AG09309 (cell line): Measurements from ENCODE around the gene PLXNA2.

ENCODE experiments used
- DNase-seq: peaks from one replicate; pipeline ENCODE4 v3.0.0-alpha.2; 2010; ENCODE audit warnings: low read depth
- H3K4me3 ChIP-seq: 2 replicates; pipeline ENCODE4 v1.5.1; 2011; ENCODE audit warnings: mild to moderate bottlenecking, low read depth, low read length, moderate library complexity; ENCODE audit not compliant: control insufficient read depth
- TF ChIP-seq, protein P1 (sequence below): IDR thresholded peaks from 2 replicates; pipeline ENCODE4 v1.5.1; 2011; ENCODE audit warnings: mild to moderate bottlenecking, low read depth, low read length, inconsistent platforms; ENCODE audit not compliant: insufficient read depth, control insufficient read depth; ENCODE audit errors: missing control alignments

PLXNA2 gene

DNA sequence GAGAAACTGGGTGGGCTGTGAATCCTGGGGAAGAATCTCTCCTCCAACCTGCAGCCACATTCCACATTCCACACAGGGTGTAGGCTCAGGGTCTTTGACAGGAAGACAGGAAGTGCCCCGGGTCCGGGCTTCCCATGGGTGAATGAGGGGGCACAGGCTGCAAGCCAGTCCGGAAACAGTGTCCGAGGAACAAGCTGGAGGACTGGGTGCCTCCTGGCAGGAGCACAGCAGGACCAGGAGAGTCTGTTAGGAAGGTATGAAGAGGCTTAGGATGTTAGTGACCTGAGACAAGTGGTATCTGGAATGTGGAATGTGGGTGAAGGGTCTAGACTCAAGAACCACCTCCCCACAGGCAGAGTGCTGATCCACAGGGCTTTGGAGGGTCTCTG lies 212.3 kb downstream of the PLXNA2 start:
- H3K4me3 ChIP-seq, result no peak overlapping the region
- TF ChIP-seq, protein P1, sequence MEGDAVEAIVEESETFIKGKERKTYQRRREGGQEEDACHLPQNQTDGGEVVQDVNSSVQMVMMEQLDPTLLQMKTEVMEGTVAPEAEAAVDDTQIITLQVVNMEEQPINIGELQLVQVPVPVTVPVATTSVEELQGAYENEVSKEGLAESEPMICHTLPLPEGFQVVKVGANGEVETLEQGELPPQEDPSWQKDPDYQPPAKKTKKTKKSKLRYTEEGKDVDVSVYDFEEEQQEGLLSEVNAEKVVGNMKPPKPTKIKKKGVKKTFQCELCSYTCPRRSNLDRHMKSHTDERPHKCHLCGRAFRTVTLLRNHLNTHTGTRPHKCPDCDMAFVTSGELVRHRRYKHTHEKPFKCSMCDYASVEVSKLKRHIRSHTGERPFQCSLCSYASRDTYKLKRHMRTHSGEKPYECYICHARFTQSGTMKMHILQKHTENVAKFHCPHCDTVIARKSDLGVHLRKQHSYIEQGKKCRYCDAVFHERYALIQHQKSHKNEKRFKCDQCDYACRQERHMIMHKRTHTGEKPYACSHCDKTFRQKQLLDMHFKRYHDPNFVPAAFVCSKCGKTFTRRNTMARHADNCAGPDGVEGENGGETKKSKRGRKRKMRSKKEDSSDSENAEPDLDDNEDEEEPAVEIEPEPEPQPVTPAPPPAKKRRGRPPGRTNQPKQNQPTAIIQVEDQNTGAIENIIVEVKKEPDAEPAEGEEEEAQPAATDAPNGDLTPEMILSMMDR, result no peak
- DNase-seq, result no peak

DNA sequence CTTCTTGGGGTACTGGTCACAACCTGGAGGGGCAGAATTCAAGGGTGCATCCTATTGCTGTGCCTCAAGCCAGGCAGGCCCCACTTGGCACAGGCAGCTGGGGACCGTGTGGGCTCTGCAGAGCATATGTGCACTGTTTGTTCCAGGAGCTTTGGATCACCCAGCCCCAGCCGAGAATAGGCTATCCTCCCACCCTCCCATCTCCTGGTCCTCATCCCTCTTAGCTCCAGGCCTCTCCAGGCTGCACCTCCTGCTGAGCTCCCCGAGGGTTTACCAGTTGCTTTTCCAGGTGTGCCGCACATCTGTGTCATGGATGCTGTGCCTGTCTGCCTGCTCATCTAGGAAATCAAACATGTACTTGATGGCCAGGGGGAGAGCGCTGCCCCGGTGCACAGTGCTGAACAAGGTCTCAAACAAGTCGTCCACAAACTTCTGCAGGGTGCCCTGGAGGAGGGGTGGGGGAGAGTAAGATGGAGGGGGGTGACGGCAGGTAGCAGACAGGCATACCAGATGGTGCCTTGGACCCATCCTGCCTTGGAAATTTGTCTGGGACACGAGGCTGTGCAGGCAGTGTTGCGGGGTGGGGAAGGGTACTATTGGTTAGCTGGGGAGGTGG lies 212.8 kb downstream of the PLXNA2 start:
- no peak for DNase-seq
- TF ChIP-seq, protein P1, result no peak
- H3K4me3 ChIP-seq, result no peak overlapping the region

DNA sequence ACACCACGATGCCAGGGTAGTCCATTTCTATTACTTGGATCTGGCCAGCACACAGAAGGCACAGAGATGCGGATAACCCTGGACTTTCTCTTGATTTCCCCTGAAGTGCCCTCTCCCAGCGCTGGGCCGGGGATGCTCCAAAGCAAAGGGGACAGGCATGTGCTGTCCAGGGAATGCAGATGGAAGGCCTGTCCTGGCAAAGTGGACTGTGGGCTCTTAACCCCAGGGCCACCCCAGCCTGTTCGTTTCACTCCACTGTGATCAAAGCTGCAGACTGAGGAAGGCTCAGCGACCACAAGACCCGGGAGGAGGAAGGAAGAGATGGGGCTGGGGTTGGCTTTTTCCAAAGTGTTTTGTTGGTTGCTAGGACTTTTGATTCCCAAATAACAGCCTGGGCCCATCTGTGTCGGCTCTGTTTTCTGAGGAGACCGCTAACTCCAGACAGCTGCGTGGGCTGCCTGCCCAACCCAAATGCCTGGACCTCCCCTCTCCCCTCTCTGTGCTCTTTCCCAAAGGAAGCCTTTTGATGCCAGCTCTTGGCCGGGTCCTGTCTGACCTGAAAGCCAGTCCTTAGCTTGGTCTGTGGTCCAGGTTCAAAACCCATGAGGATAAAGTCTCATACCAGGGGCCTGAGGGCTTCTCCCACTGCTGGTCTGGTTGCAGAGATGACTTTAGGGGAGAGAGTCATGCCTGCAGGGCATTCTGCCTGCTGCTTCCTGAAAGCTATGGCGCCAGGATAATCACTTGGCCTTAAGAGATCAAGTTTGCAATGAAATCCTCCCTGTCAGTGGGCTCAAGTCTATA lies 213.7 kb downstream of the PLXNA2 start:
- no peak for DNase-seq
- TF ChIP-seq, protein P1, result no peak
- no peak overlapping the region for H3K4me3 ChIP-seq

DNA sequence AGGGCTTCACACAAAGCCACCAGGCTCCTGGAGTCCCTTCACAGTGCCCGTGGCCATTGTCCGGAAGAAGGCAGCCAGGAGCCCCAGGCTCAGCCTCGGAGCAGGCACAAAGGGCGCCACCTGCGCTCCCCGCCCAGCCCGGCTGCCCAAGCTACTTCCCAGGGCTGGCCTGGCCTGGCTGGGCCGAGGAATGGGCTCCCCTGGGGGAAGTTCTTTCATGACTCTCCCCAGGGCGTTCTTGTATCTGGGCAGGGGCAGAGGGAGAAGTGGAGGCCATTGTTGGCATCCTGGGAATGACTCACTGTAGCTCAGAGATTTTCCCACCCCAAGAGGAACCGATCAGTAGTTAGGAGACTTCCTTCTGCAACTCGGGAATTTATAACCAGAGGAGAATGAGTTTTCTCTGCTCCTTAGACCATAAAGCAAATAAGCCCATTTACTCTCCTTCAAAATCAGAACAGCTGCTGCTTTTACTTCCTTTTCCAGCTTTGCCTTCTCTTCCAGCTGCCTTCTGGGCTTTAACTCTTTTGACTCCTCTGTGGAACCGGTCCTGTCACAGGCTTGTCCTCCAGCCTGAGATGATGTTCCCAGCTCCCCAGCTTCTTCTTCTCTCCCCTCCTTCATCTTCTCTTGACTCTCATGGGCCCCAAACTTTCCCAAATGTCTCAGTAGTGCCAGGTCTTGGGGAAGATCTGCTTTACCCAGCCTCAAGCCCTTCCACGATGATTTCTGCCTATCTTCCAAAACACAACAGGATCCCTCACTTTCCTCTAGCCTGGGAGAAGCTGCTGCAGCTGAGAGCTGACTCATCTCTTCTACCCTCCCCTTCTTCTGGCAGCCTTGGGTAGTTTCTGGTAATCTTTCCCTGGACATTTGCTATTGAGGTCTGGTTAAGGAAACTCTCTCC lies 214.6 kb downstream of the PLXNA2 start:
- no peak for DNase-seq
- no peak overlapping the region; the same call in 1 of the 2 replicates for H3K4me3 ChIP-seq
- TF ChIP-seq, protein P1, result no peak

DNA sequence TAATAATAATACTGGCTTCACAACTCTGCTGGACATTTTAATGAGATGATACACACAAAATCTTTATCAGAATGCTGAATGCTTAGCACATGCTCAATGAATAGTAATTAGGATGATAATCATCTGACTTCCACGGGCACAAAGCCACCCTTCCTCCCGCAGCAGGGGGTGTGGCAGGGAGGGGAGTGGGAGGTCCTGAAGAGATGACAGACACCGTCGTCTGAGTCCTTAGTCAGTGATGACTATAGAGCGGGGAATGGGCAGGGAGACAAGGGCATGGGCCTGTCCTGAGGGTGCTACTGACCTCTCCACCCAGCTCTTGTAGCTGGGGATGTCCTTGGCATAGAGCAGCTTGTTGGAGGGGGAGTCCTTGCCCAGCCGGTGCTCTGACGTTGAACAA lies 215.7 kb downstream of the PLXNA2 start:
- TF ChIP-seq, protein P1, result no peak
- no peak for DNase-seq
- no peak overlapping the region for H3K4me3 ChIP-seq

DNA sequence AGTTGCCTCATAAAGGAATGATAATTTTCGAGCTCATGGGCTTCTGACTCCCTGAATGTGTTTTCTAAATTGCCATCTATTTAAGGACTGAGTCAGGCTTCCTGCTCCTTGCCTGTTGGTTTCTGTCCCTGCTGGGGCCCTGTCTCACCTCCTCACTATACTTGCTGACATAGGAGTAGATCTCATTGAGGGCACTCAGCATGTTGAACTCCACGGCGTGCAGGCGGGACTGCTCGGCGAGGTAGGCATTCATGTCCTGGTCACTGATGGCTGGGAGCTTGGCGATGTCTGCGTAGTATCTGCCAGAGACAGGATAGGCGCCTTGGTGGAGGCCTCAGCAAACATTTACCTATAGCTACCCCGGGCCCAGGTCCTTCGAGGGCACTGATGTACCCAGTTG lies 216.3 kb downstream of the PLXNA2 start:
- no peak overlapping the region for H3K4me3 ChIP-seq
- TF ChIP-seq, protein P1, result no peak
- DNase-seq, result no peak
